ENCODE data around the gene RNASEH2B. TPM values are rescaled to one million over a fixed set of nuclear protein-coding genes. Genes with fewer than 3 reads are reported as not detected.

RNASEH2B gene
- total RNA-seq, 3 donors from 2014 or later, result 26.7 to 57.6 (median 31.6) TPM

GRCh38 chr13:50974268-50974667 lies 64.7 kb downstream of the RNASEH2B start:
- no peaks in the 10 kb centered on the region for H3K4me1 ChIP-seq (ENCODE audit: low read depth)
- TF ChIP-seq CTCF (IDR thresholded peaks at IDR 0.05), result no peak
- DNase-seq, result no peak
- no peaks in the 10 kb centered on the region for H3K36me3 ChIP-seq (ENCODE audit: low read depth)
- H3K4me3 ChIP-seq, result no peak overlapping the region
- no peak for ATAC-seq
- intact Hi-C loops (cut with DNase I, micrococcal nuclease), result no loop called here
- H3K9me3 ChIP-seq, result no peaks in the 10 kb centered on the region

- Histone ChIP-seq H3K36me3 (ENCODE audit: low read depth) (no peaks in the 10 kb centered on the region), H3K4me3 (no peak overlapping the region), H3K4me1 (ENCODE audit: low read depth) (no peaks in the 10 kb centered on the region), H3K9me3 (no peaks in the 10 kb centered on the region)
- TF ChIP-seq CTCF (IDR thresholded peaks at IDR 0.05), result no peak
- no peak for DNase-seq
- ATAC-seq, result peak; percentile 40
- intact Hi-C loops (cut with DNase I, micrococcal nuclease), result no loop called here
Measured at GRCh38 chr13:50979187-50979586, 69.6 kb downstream of the RNASEH2B start.

GRCh38 chr13:50981686-50982085 lies 72.1 kb downstream of the RNASEH2B start:
- Histone ChIP-seq H3K4me3 (no peak overlapping the region), H3K9me3 (no peaks in the 10 kb centered on the region), H3K4me1 (ENCODE audit: low read depth) (no peaks in the 10 kb centered on the region), H3K36me3 (ENCODE audit: low read depth) (no peaks in the 10 kb centered on the region)
- no peak for TF ChIP-seq CTCF (IDR thresholded peaks at IDR 0.05)
- intact Hi-C loops (cut with DNase I, micrococcal nuclease), result no loop called here
- ATAC-seq, result no peak
- DNase-seq, result no peak

- no peak for TF ChIP-seq CTCF (IDR thresholded peaks at IDR 0.05)
- DNase-seq, result peak in 1 of 3 donors; percentile 32
- no peaks in the 10 kb centered on the region for H3K36me3 ChIP-seq (ENCODE audit: low read depth)
- H3K4me3 ChIP-seq, result no peak overlapping the region
- no peaks in the 10 kb centered on the region for H3K9me3 ChIP-seq
- H3K4me1 ChIP-seq (ENCODE audit: low read depth), result no peaks in the 10 kb centered on the region
- intact Hi-C loops (cut with DNase I, micrococcal nuclease), result no loop called here
- ATAC-seq, result peak; percentile 49
Measured at GRCh38 chr13:50989476-50989875, 79.9 kb downstream of the RNASEH2B start.

- intact Hi-C loops (cut with DNase I, micrococcal nuclease), result no loop called here
- DNase-seq, result no peak
- H3K4me3 ChIP-seq, result no peak overlapping the region
- ATAC-seq, result no peak
- no peaks in the 10 kb centered on the region for H3K4me1 ChIP-seq (ENCODE audit: low read depth)
- no peaks in the 10 kb centered on the region for H3K36me3 ChIP-seq (ENCODE audit: low read depth)
- H3K9me3 ChIP-seq, result no peaks in the 10 kb centered on the region
- TF ChIP-seq CTCF (IDR thresholded peaks at IDR 0.05), result no peak
Measured at GRCh38 chr13:50990065-50990817, 80.7 kb downstream of the RNASEH2B start.
